Endometrial microvascular endothelial cells (primary cell): ENCODE measurements around the gene NTN5. TPM values are rescaled to one million over a fixed set of nuclear protein-coding genes. Genes with fewer than 3 reads are reported as not detected.
"Not testable (repeated sequence)": the region's sequence is repeated elsewhere in the genome, so short reads cannot be mapped to it uniquely, and the experiment has no call there.

ENCODE experiments used
- in situ Hi-C: cut with HindIII; loops from 2 replicates; pipeline ENCODE4 v1.10.0; 2017; ENCODE audit warnings: low sequenced_read_pairs, low pct_unique_long_range_greater_than_20kb; ENCODE audit errors: inconsistent ontology term
- total RNA-seq: library from RNA; depleted of rRNA; stranded (reverse); fragments of >200 nt; gene quantifications from one replicate; pipeline ENCODE4 v1.2.3, GENCODE V29; 2015; ENCODE audit errors: inconsistent ontology term

The NTN5 gene
- total RNA-seq, 1 donor from 2014 or later = not detected

- in situ Hi-C loops = no loop called here
Observed at GRCh38 chr19:48674216-48674809, 1.5 kb upstream of the NTN5 start.

- in situ Hi-C loops = no loop called here
Observed at GRCh38 chr19:48673436-48674100, 751 bp upstream of the NTN5 start.

- in situ Hi-C loops = no loop called here
Observed at GRCh38 chr19:48671446-48671995, 1.3 kb downstream of the NTN5 start.

GRCh38 chr19:48670699-48671445 is 1.9 kb downstream of the NTN5 start:
- in situ Hi-C loops = no loop called here

- in situ Hi-C loops = no loop called here
Observed at GRCh38 chr19:48669903-48670668, 2.7 kb downstream of the NTN5 start.

GRCh38 chr19:48668761-48669160 is 4.1 kb downstream of the NTN5 start:
- in situ Hi-C loops = no loop called here

- in situ Hi-C loops = no loop called here
Observed at GRCh38 chr19:48668332-48668731, 4.5 kb downstream of the NTN5 start.

- in situ Hi-C loops = no loop called here
Observed at GRCh38 chr19:48665786-48666185, 7.0 kb downstream of the NTN5 start.

- in situ Hi-C loops = no loop called here
Observed at GRCh38 chr19:48664476-48664875, 8.3 kb downstream of the NTN5 start.

GRCh38 chr19:48663667-48664066 is 9.2 kb downstream of the NTN5 start:
- in situ Hi-C loops = no loop called here

- in situ Hi-C loops = no loop called here
Observed at GRCh38 chr19:48661711-48662090, 11.1 kb downstream of the NTN5 start.

- in situ Hi-C loops = no loop called here
Observed at GRCh38 chr19:48660852-48661710, 11.7 kb downstream of the NTN5 start.

GRCh38 chr19:48659768-48660167 is 13.0 kb downstream of the NTN5 start:
- in situ Hi-C loops = no loop called here

GRCh38 chr19:48658483-48658882 is 14.3 kb downstream of the NTN5 start:
- in situ Hi-C loops = no loop called here

GRCh38 chr19:48657828-48658227 is 15.0 kb downstream of the NTN5 start:
- in situ Hi-C loops = not testable (repeated sequence)

GRCh38 chr19:48656840-48657474 is 15.9 kb downstream of the NTN5 start:
- in situ Hi-C loops = no loop called here

- in situ Hi-C loops = no loop called here
Observed at GRCh38 chr19:48654299-48655059, 18.3 kb downstream of the NTN5 start.
